ENCODE results near the gene C17orf50. TPM values are rescaled to one million over a fixed set of nuclear protein-coding genes. Genes with fewer than 3 reads are reported as not detected.

The C17orf50 gene
- polyA plus RNA-seq, 2 of the 4 experiments (the other 2 are of a cell fraction): 0.19 to 0.22 TPM

- ChIA-PET POLR2A (interaction anchor here (0.7 to 2.5 kb wide), 3 partner anchors 38 to 41 kb away, joined by 3 to 20 read pairs (median 3); no protein-coding TSS in a partner anchor), CTCF (interaction anchor here (0.6 to 30.3 kb wide), 42 partner anchors 9 to 830 kb away, joined by 3 to 2039 read pairs (median 4); partner anchors contain the start of genes C17orf50, GAS2L2 and MMP28)
- H3K4me1 ChIP-seq: peaks cover 31% of the 10 kb centered on the region
- ATAC-seq (peak; percentile 72 to 78), FAIRE-seq (no peak), DNase-seq (ENCODE audit: low read depth in 1 of 2, low spot score in 1 of 2) (peak; percentile 95 to 98)
- no peak for TF ChIP-seq MYC (IDR thresholded peaks at IDR 0.05; ENCODE audit: borderline replicate concordance, low read length)
- TF ChIP-seq PHF8 (IDR thresholded peaks at IDR 0.05; ENCODE audit: borderline replicate concordance, low read depth): no peak
- no peak for TF ChIP-seq HMGXB4 (CRISPR knock-in tag; IDR thresholded peaks at IDR 0.05; ENCODE audit: borderline replicate concordance)
- no peak for TF ChIP-seq NR3C1 (IDR thresholded peaks at IDR 0.05)
- peak; percentile 23 for TF ChIP-seq ZFP36 (IDR thresholded peaks at IDR 0.05; ENCODE audit: borderline replicate concordance, partially characterized antibody)
- TF ChIP-seq CTCF (IDR thresholded peaks at IDR 0.05): peak; percentile 100
- no peak for TF ChIP-seq BHLHE40 (IDR thresholded peaks at IDR 0.05; ENCODE audit: low read depth, low read length)
- TF ChIP-seq MAX (IDR thresholded peaks at IDR 0.05): 0 out of 2 replicates have a peak, but pooled peaks have one; percentile 32
- TF ChIP-seq SMC3 (IDR thresholded peaks at IDR 0.05): peak; percentile 99
- TF ChIP-seq RFX5 (IDR thresholded peaks at IDR 0.05): 0 out of 2 replicates have a peak, but pooled peaks have one; percentile 16
- TF ChIP-seq SREBF2 (IDR thresholded peaks at IDR 0.05): no peak
- TF ChIP-seq ZC3H11A (IDR thresholded peaks at IDR 0.05): no peak
- no peak for TF ChIP-seq HES2 (IDR thresholded peaks at IDR 0.05)
- TF ChIP-seq REST (IDR thresholded peaks at IDR 0.05): no peak
- no peak for TF ChIP-seq FOXS1 (CRISPR knock-in tag; IDR thresholded peaks at IDR 0.05)
- peak in 1 of 2 experiments; percentile 41; a peak in 1 of 4 replicates for TF ChIP-seq CEBPB (IDR thresholded peaks at IDR 0.05)
- TF ChIP-seq ESRRA (IDR thresholded peaks at IDR 0.05; ENCODE audit: borderline replicate concordance, low read length): 0 out of 2 replicates have a peak, but pooled peaks have one; percentile 44
- TF ChIP-seq RAD21 (conservative IDR thresholded peaks at IDR 0.05 in 1 of 2, IDR thresholded peaks at IDR 0.05 in 1 of 2): peak; percentile 99 to 100
- TF ChIP-seq CBX8 (IDR thresholded peaks at IDR 0.05): no peak
- TF ChIP-seq HOXB13 (CRISPR knock-in tag; IDR thresholded peaks at IDR 0.05; ENCODE audit: low read depth): no peak
- TF ChIP-seq CHD4 (IDR thresholded peaks at IDR 0.05; ENCODE audit: borderline replicate concordance): no peak
- TF ChIP-seq TP53 (CRISPR knock-in tag; IDR thresholded peaks at IDR 0.05): no peak; the same call in 1 of the 2 replicates
- WGBS (ENCODE audit: missing lambda C conversion rate): 0% methylated on average over 1 of the region's 1 CpG
- H3K27ac ChIP-seq: peak overlapping the region; percentile 10 to 68; a peak in 5 of 6 replicates
- peak overlapping the region; percentile 14; the same call in 1 of the 3 replicates for H3K4me3 ChIP-seq
- peak overlapping the region; percentile 50 for H3K4me2 ChIP-seq
- H3K9me3 ChIP-seq: no peaks in the 10 kb centered on the region
These were observed 44.0 kb downstream of the C17orf50 start for GRCh38 chr17:35804658-35805192.

All from A549 (cell line).